Adipose tissue (tissue), 3 donors: Measurements from ENCODE around the gene SEMA3G. TPM values are rescaled to one million over a fixed set of nuclear protein-coding genes. Genes with fewer than 3 reads are reported as not detected.

Experiments
- H3K27ac ChIP-seq: one replicate; pipeline ENCODE4 v1.5.1; 2013; ENCODE audit warnings: low read depth, low read length
- WGBS, 3 donors: extraction: QIAGEN DNeasy Blood & Tissue Kit; methylation state at CpG; one replicate each; pipeline ENCODE4 v1.1.7; 2013; 5-methylcytosine and 5-hydroxymethylcytosine counted together
- polyA plus RNA-seq, 3 donors: library from polyadenylated mRNA; stranded (reverse); fragments of 200-250 nt; gene quantifications; one replicate each; pipeline ENCODE4 v1.2.3, GENCODE V29; 2013
- donor health status: healthy with polysubstance abuse.
- donor health status: Bipolar disorder and iron deficiency.
- donor health status: healthy.

The SEMA3G gene
- polyA plus RNA-seq, 3 donors, result 7.7 to 92.8 (median 49.7) TPM

- WGBS, 3 donors, result 68 to 84% (median 81%) methylated on average over 5 of the region's 5 CpGs
- H3K27ac ChIP-seq, result no peak overlapping the region
Observed at GRCh38 chr3:52456800-52457183, 11.9 kb upstream of the SEMA3G start.

- no peak overlapping the region for H3K27ac ChIP-seq
- WGBS, 3 donors, result 10 to 25% (median 15%) methylated on average over 12 to 13 of the region's 13 CpGs
Observed at GRCh38 chr3:52456169-52456799, 11.4 kb upstream of the SEMA3G start.

GRCh38 chr3:52455283-52456168 lies 10.6 kb upstream of the SEMA3G start, which contains the start of gene NISCH:
NISCH (plus strand) TSS chr3:52455604; CDS start chr3:52455642, 38 bp downstream.
- 1% methylated on average over 76 to 86 of the region's 86 CpGs for WGBS, 3 donors
- no peak within 1 kb of the TSS for H3K27ac ChIP-seq

DNA sequence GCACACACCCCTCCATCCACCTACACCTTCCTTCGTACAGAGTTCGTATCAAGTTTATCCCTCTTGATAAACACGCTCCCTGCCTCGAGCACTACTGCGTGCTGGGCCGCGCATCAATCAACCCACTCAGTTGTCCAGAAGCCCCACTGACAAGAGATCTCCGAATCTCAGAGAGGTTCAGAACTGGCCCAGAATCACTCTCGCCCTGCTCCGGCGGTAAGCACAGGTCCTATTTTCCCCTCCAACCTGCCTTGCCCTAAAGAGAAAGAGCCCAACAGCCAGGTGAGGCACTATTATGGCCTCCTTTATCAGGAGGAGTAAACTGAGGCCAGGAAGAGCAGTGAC lies 10.0 kb upstream of the SEMA3G start:
- WGBS, 3 donors, result 33 to 43% (median 38%) methylated on average over 11 of the region's 11 CpGs
- no peak overlapping the region for H3K27ac ChIP-seq

GRCh38 chr3:52454250-52454937 lies 9.5 kb upstream of the SEMA3G start:
- H3K27ac ChIP-seq, result no peak overlapping the region
- 51 to 60% (median 58%) methylated on average over 8 of the region's 8 CpGs for WGBS, 3 donors

- 67 to 76% (median 73%) methylated on average over 16 of the region's 16 CpGs for WGBS, 3 donors
- no peak within 1 kb of the TSS for H3K27ac ChIP-seq
Observed at GRCh38 chr3:52453496-52454249, 8.8 kb upstream of the SEMA3G start, which contains the start of gene TNNC1. TNNC1 (minus strand) TSS chr3:52454041; CDS start chr3:52454015, 26 bp downstream.

GRCh38 chr3:52452570-52453221 lies 7.8 kb upstream of the SEMA3G start:
- no peak overlapping the region for H3K27ac ChIP-seq
- WGBS, 3 donors, result 73 to 85% (median 84%) methylated on average over 11 of the region's 11 CpGs

DNA sequence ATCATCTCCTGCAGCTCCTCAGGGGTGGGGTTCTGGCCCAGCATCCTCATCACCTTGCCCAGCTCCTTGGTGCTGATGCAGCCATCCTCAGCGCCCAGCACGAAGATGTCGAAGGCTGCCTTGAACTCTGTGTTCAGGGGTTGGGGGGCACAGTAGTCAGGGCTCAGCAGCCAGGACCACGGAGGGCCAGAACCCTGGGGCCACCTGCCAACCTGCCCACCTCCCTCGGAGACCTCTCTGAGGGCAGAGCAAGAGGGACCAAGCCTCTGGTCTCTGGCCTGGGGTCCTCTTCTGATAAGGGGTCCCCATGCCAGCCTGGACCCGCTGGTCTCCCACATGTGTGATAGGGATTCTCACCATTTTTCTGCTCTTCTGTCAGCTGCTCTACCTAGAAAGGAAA lies 7.2 kb upstream of the SEMA3G start:
- 90 to 93% (median 92%) methylated on average over 6 of the region's 6 CpGs for WGBS, 3 donors
- H3K27ac ChIP-seq, result no peak overlapping the region

DNA sequence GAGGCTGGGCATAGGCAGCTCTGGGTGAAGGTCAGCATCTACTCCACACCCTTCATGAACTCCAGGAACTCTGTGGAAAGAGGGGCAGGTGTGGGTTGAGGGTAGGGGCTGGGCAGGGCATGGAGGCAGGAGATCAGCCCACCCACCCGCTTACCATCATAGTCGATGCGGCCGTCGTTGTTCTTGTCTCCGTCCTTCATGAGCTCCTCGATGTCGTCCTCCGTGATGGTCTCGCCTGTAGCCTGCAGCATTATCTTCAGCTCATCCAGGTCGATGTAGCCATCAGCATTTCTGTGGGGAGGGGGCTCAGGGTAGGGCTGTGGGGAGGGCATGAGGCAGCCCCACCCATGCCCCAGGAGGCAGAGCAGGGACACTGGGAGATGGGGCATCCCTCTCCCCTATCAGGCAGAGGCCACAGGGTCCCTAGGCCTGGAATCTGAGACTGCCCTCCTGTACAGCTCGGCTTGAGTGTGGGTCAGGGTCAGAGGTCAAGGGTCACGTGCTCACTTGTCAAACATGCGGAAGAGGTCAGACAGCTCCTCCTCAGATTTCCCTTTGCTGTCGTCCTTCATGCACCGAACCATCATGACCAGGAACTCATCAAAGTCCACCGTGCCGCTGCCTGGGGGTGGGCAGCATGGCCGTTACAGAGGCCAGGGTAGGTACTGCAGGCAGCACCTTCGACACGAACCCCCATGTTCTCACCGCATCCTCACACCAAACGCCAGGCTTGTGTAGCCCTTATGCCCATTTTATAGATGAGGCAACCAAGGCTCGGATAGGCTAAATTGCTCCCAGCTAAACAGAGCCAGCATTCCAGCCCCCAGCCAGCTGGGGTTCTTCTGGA lies 6.6 kb upstream of the SEMA3G start:
- WGBS, 3 donors, result 78 to 89% (median 85%) methylated on average over 24 of the region's 24 CpGs
- H3K27ac ChIP-seq, result no peak overlapping the region

DNA sequence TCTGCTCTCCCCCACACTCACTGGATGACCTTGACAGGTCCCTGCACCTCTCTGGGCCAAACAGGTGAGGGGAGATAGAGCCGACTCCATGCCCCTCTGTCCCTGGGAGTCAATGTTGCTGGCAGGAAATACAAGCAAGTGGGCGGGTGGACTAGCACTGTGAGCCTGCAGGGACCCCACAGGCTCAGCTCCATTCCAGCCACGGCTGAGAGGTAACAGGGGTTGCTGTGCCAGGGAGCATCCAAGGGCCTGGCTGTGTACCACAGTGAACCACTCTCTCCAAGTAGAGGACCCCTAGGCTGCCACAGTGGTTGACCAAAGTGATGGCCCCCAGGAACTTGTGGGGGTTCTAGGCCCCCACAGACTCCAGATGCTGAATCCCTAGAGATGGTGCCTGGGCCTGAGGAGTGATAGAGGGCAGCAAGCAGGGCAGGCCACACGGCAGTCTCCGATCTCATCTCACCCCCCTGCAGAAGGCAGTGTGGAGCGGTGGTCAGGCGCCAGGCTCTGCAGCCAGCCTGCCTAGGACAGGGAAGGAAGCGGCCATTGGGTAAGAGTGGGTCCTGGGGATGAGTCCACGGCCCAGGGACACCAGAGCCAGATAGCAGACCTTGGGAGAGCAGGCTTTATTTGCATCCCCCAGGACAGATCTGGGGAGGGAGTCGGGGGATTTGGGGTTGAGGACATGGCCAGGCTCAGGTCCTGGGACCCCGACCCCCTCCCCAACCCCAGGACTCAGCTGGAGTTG lies 5.8 kb upstream of the SEMA3G start:
- WGBS, 3 donors, result 77 to 87% (median 80%) methylated on average over 11 of the region's 11 CpGs
- H3K27ac ChIP-seq, result no peak overlapping the region

DNA sequence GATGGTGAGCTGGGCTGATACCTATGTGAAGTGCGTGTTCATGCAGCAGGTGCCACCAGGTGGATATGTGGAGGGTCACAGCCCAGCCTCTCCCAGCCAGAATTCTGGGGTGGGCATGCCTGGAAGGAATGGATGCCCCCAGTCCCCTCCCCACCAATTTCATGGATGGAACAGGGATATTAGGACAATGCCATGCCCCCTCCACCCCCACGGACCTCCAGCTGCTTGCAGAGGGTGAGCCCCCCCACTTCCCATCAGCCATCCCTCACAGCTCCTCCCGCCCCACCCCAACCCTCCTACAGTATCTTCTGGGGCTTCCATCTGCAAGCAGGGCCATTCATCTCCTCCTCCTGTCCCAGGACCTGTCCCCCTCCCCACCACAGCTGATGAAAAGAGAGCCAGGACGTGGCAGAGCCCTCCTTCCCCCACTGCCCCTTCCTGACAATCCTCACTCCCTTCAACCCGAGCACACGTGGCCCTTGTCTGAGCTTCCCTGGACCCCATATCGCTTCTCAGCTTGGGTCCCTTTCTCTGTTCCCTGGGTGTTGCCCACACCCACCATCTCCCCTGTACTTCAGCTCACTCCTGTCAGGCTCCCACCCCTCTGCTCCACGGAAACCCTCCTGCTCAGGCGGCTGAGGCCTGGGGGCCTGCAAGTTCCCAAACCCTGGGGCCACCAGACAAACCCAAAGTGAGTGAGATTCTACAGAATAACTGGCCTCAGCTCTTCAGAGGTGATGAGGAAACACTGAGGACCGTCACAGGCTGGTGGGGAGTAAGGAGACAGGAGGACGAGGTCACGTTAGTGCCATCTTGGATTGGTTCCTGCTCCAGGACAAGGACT lies 2.8 kb upstream of the SEMA3G start:
- 65 to 84% (median 79%) methylated on average over 11 to 12 of the region's 12 CpGs for WGBS, 3 donors
- no peak overlapping the region for H3K27ac ChIP-seq

DNA sequence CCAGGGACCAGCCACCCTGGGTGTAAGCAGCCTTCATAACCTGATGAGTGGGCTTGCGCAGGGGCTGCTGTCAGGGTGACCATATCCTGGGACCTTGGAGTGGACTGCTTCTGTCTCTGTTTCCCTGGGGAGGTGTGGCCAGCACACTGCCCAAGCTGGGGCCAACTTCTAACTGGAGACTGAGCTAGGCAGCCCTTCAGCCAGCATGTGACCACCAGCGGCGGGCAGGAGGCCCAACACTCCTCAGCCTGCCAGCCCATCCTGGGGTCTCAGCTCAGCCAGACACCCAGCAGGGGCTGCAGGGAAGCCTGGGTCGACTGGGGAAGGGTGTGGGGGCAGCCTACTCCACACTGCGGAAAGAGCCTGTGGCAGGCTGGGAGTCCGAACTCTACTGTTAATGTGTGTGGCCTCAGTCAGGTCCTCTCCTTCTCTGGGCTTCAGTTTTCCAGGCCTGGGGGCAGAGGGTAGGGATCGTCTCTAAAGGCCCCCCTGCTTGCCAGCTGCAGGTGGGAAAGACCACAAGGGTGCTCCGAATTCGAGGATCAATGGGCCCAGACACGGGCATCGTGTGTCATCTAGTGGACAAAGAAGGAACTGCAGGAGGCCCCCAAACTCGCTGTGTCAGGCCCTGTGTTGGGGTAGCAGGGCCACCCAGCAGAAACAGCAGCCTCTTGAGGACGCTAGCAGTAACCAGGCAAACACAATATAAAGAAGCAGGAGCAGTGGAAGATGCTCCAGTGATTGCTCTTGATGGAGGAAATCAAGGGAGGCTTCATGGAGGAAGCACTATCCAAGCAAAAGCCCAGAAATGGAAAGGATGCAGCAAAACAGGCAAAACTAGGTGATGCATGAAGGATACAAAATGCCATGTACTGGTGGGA lies 2.0 kb upstream of the SEMA3G start:
- 36 to 39% (median 38%) methylated on average over 13 of the region's 13 CpGs for WGBS, 3 donors

GRCh38 chr3:52446042-52446441 lies 1.1 kb upstream of the SEMA3G start:
- no peak overlapping the region for H3K27ac ChIP-seq
- 94 to 98% (median 97%) methylated on average over 4 of the region's 4 CpGs for WGBS, 3 donors

More for the DNA sequence above, 2.0 kb upstream of the SEMA3G start:
- H3K27ac ChIP-seq, result no peak overlapping the region

- no peak overlapping the region for H3K27ac ChIP-seq
Observed at GRCh38 chr3:52443791-52444687, 864 bp downstream of the SEMA3G start.

More at GRCh38 chr3:52443791-52444687, 864 bp downstream of the SEMA3G start:
- 82 to 90% (median 84%) methylated on average over 25 of the region's 25 CpGs for WGBS, 3 donors
